Stimulated activated CD4-positive, alpha-beta T cell treated with anti-CD3 and anti-CD28 coated beads, Interleukin-4, amount 100 ng/mL, for 48 hours (primary cell): ENCODE data around the gene C1RL.
A peak's percentile ranks its signal among the peaks of the same experiment; 100 is the strongest.

Experiments used
- DNase-seq, 2 donors: peaks; one replicate each; pipeline ENCODE4 v3.0.0-alpha.2; 2020; ENCODE audit warnings: low read depth in 2 of 2

Gene C1RL

DNA sequence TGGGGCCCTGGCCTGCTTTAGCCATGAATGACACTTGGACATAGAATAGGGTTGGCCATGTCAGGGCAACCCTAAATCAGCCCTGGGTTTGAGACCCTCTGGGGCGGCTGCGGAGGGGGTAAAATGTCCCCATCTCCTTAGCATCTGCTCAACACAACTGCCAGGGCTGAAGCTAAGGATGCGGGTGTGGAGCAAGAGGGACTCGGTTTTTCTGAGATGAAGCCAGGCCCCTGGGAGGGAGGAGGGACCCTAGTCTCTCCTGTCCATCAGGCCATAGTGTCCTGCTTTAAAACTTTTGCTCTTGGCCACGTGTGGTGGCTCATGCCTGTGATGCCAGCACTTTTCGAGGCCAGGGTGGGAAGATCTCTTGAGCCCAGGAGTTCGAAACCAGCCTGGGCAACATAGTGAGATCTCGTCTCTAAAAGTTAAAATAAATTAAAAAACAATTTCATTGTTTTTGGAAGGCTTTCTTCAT lies 16.0 kb downstream of the C1RL start:
- no peak for DNase-seq

DNA sequence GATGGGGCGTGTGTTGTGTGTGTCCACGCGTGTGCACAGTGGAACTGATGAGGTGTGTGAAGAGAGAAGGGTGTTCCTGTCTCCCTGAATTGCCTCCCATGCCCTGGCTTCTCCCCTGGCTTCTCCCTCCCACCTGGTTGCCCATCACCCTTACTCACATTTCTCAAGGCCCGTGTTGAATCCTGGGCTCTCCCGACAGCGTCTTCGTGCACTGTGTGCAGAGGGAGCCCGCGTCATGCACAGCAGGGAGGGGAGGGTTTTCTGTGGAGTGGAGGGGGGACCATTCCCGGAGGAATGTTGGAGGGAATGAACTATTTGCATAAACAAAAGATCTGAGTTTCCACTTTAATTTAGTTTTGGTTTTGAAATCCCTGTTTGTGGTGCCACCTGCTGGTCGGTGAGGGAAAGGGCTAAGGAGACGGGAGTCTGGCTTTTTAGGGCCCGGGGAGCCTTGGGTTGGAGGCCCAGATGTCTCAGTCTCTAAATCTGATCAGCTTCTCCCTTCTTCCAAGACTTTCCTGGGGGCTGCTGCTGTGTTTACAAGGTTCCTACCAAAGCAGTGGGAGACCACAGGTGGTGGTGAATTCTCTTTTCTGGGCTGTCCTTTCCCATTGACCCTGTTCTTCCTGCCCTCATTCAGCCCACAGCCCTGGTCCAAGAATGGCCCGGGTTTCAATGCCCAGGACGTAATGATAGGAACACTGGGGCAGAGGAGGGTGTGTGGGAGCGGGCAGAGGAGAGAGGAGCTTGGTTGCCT lies 16.6 kb downstream of the C1RL start, which contains the start of gene C1R:
Gene C1R, minus strand, starts transcription at position 217 of the 757 bp plus-strand sequence. Its CDS starts 57 bp downstream, at position 160.
- peak; percentile 55 to 66 for DNase-seq

DNA sequence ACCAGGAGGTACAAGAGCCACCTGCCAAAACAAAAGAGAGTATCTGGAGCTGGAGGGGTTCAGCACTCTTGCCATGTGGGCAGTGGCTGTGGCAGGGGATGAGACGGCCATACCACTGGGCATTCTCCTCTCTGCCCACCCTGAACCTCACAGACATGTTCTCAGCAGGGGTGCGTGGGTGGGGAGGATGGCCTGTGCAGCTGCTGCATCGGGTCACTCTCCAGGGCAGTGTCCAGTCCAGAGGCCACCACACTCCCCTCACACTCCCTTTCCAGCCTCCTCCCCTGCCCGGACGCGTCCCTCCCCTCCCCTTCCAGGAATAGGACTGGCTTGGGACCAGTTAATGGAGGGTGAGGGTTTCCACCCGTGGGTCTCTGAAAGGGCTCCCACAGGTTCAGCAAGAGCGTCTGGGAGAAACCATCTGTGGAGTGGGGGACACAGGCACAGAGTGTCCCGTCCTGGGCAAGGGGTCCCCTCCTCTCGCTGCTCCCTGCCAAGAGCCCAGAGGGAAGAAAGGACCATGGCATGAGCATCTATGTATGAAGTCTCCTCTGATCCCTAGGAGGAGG lies 17.3 kb downstream of the C1RL start:
- DNase-seq = no peak

DNA sequence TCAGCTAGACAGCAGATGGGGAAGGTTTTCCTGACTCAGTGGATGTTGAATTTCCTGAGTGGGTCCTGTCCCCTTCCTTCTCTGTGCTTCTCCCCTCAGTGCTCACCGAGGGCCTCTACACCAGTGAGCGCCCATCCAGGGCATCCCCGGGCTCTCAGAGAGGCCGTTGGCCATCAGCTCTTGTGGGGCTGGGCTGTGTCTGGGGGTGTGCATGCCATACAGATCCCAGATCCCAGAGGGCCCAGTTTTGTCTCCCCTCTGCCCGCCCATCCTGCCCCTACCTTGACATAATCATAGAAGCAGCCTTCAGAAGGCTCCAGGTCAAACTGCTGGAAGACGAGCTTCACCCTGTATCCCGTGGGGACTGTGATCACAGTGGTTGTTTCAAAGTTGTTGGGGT lies 17.8 kb downstream of the C1RL start:
- DNase-seq = no peak

DNA sequence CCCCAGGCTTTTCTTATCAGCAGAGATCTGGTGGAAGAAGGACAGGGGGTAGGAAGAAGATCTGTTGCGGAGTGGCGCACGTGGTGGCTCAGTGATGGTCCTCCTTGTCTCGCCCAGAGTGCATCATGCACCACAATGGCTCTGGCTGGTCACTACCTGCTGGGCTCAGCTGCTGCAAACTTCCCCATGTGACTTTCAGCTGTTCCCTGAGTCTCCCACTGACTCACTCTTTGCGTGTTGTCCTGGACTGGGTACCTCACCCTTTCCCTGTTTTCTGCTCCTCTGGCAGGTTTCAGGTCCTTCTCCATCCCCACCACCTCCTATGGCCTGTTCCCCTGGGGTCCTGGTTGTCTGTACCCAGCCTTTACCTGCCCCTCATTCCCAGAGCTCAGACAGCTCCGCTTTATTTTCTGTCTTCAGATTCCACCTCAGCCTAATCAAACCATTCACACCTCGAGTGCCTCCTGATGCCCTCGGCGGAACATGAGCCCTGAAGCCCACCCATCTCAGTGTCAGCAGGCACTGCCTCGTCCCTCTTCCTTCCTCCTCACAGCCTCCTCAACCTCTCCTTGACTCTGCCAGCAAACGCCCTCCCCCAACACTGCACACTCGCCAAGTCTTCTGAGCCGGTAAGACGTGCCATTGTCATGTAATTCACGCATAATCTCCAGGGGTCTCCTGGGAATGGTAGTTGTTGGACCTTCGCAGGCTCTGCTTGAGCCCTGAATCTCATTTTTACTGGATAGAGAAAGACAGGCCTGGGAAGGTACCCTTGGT lies 18.6 kb downstream of the C1RL start:
- no peak for DNase-seq

DNA sequence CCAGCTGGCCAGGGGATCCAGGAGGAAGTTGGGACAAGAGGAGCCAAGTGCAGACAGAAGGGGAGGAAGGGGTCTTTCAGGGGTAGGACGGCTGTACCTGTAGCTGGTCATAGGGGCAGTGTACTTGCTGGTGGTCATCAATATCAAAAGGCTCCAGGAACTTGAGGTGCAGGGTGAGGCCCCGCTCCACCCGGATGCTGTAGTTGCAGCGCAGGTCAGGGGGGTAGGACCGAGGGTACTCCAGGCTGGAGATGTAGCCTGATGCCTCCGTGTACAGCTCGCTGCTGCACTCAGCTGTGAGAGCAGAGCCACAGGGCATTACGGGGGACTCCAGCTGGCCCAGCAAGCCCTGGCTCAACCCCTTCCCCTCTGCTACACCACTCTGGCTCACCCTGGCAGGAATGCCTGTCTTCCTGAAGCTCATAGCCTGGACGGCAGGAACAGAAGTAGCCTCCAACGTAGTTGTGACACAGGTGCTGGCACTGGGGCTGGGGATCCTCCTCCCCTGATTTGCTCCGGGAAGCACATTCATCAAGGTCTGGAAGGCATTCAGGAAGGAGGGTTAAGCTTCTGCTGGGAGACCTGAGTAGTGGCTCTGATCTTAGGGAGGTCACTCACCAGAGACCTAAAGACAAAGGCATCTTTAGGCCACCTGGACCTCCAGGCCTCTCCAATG lies 19.7 kb downstream of the C1RL start:
- no peak for DNase-seq

DNA sequence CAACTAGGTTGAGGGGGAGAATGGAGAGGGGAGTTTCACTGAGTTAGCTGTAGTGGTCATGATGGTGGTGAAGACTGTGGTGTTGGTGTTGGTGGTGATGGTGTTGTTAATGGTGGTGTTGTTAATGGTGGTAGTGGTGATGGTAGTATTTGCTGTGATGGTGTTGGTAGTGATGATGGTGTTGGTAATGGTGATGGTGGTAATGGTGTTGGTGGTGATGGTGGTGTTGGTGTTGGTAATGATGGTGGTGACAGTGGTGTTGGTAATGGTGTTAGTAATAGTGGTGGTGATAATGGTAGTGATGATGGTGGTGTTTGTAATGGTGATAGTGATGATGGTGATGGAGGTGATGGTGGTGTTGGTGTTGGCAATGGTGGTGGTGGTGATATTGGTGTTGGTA lies 25.9 kb downstream of the C1RL start:
- DNase-seq = no peak

DNA sequence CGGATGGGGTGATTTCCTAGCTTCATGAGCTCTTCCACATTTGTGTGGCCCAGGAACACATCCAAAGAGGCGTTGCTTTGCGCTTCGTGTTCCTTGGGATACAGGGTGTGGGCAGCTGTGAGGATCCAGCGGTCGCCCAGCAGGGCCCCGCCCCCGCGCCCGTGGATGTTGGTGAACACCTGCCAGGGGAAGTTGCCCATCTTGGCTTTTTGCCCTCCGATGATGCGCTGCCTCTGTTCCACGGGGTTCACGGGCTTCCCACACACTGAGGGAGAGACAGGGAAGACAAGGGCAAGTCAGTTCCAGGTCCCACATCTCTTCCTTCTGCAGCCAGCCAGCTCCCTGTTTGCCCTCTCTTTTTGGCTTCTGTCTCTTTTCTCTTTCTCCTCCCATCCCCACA lies 28.0 kb downstream of the C1RL start:
- DNase-seq = no peak

DNA sequence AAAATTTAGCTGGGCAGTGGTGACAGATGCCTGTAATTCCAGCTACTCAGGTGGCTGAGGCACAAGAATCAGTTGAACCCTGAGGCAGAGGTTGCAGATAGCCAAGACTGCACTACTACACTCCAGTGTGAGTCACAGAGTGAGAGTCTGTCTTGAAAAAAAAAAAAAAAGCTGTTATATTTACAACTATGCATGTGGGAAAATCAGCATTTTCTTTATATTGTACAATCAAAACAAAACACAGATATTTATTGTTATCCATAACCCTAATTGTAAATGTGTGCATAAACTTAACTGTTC lies 29.2 kb downstream of the C1RL start:
- DNase-seq = no peak

DNA sequence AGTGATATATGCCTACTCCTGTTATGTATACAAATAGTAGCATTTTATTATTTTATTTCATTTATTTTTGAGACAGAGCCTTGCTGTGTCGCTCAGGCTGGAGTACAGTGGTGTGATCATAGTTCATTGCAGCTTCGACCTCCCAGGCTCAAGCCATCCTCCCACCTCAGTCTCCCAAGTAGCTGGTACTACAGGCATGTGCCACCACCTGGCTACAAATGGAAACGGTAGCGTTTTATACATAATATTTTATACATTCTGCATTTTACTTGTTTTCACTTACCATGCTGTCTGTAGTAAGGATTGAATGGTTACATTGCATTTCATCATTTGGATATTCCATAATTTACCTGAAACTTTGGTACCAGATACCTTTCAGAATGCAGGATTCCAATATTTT lies 30.9 kb downstream of the C1RL start:
- DNase-seq = no peak

DNA sequence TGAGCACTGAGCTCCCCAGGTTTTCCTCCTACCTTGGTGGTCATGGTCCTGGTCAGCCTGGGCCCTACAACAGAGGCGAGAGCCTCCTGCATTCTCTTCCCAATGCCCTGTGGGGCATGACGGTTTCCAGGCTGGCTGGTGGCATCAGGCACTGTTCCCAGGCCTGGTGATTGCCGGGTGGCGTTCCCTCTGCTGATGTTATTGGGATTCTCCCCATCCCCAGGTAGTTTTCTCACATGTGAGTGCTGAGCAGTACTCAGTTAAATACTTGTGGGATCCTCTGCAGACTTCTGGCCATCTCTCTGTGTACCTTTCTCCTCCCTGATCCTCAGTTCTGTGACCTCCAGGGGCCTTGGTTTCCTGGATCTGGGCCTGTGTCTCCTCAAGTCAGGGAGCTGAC lies 32.5 kb downstream of the C1RL start:
- no peak for DNase-seq

DNA sequence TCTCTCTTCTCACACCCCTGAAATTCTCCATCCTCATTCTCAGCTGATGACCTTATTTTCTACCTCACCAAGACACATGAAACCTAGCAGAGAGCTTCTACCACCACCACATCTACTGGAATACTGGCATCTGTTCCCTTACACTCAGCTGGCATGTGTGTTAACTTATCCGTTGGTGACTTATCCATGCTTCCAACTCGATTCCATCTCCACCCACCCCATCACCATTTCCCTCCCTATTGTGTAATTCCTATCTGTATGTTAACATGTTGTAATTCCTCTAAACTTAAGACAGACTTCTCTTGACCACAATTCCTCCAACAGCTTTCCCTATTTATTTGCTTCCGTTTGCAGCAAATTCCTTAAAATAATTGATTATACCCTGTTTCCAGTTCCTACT lies 33.1 kb downstream of the C1RL start:
- DNase-seq = no peak

DNA sequence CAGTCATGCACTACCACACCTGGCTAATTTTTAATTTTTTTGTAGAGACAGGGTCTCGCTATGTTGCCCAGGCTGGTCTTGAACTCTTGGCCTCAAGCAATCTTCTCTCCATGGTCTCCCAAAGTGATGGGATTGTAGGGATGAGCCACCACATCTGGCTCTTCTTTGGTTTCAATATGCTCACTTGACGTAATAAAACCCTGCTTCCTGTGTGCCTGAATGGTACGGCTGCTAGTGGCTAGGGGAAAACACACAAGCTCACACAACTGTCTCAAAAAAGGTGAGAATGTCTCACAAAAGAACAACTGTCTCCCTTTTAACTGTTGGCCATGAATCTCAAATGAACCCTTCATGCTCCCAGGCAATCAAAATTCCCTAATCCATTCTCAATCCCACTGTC lies 33.5 kb downstream of the C1RL start:
- DNase-seq = no peak

DNA sequence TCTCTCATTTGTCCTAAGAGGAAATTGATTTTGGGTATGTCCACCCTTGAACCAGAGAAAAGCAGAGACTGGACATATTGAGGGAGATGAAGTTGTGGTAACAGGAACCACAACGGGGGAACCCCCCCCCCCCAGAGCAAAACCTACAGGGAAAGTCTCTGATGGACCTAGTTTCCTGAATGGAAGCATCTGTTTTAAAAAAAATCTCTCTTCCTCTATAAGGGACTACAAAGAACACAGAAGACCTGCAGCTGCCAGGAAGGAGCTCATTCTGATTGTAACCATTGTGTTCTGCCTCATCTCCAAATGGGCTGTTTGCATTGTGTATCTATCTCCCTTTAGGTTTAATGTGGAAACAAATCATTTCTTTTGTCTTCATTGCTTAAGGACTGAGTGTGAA lies 35.1 kb downstream of the C1RL start:
- DNase-seq = no peak

DNA sequence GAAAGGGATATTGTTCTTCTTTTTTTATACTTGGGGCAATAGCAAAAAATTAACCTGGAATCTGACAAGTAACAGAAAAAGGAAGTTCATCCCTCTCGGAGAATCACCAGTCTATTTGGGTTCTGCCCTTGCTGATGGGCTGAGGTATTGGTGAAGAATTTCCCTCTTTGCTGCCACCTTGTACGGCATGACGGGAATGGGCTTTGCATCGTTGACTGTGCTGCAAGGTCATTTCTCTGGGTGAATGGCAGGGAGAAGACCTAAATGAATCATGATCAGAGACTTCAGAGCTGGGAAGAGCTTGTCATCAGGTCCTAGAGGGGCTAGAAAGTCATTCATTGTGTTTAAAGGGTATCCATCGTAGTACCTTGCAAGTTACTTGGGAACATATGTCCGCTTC lies 36.5 kb downstream of the C1RL start:
- DNase-seq = no peak

DNA sequence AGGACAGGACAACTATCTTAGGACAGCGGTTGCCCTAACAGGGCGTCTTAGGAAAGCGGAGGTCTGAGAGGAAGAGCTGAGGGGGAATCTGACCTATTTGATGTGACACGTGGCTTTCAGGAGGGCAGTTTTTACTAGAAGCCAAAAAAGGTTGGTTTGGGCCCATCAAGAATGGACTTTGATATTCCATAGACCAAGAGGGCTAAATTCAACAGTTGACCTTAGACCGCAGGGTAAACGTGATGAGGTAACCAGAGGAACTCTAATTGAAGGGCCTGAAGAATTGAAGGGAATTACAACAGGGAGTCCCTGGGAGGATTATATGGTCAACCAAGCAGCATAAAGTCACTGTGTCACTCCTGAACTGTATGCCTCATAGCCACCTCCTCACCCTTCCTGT lies 37.0 kb downstream of the C1RL start:
- DNase-seq = no peak

DNA sequence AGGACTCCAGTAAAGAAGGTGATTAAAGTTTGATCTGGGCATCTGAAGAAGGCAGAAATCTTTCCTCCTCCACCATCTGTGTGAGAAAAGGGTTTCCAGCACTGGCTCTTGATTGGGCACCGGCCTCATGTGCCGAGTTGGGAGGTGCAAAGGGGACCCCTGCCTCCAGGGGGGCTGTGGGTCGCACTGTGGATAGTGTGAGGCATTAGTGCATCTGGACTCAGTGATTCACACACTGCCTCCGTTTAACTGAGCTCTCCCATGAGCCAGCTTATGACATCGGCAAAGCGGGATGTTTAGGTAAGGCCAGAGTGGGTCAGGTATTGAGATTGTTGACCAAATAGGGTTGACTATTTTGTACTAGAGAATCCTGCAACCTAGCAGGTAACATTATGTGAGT lies 39.6 kb downstream of the C1RL start:
- DNase-seq = no peak

DNA sequence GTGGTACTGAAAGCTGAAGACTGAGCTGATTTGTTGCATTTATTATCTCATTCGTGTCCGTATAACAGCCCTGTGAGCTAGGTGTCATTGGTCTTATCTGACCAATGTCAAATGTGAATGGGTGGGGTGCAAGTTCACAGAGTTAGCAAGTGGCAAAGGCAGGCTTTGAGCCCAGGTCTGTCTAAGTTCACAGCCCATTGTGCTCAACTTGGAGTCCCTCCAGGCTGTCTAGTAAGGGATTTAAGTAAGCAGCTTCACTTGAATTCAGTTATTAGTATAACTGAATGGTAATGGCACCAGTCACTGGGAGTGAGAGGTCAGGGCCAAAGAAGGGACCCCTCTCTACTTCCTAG lies 40.0 kb downstream of the C1RL start:
- no peak for DNase-seq

DNA sequence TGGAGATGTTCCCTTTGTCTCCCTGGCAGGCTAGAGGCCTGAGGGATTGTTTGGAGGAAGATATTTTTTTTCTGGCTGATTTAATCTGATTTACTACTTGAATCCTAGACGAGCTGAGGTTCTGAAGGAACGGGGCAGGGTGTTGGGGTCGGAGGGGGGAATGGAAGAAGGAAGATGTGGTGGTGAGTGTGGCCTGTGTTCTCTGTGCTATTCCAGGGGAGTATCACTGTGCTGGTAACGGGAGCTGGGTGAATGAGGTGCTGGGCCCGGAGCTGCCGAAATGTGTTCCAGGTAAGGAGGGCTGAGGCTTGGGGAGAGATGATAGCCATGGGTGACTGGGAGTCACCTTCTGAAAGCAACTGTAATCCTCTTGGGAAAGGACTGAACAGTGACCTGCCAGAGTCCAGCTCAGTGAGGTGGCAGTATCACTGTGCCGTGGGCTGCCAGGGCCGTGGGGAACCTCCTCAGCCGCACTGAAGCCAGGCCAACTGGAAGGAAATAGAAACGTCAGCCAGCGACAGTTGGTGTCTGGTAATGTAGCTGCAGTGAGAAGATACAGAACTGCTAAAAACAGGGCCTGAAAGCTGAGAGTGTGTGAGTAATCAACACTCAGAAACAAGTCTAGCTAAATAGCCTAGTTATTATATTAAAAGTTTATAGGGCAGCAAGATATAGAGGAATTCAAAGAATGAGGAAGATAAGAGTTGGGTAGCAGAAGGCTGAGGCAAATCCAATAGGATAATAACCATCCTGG lies 40.6 kb downstream of the C1RL start:
- DNase-seq = no peak

DNA sequence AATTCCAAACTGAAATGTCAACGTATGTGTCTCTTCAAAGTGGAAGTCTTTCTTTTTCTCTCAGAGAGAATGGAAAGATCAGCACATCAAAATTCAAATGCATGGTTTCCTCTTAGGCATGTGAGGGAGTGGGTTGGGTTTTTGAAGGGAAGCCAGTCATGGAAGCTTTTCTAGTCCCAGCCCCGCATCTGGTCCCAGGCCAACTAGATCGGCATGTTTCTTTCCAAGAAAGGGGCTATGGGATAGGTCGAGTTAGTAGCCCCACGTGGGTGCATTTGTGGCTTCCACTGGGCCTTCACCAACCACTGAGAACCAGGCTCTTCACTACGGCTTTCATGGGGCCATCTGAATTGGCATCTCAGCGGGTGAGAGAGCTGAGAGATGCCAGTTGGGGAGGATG lies 41.9 kb downstream of the C1RL start:
- DNase-seq = no peak

DNA sequence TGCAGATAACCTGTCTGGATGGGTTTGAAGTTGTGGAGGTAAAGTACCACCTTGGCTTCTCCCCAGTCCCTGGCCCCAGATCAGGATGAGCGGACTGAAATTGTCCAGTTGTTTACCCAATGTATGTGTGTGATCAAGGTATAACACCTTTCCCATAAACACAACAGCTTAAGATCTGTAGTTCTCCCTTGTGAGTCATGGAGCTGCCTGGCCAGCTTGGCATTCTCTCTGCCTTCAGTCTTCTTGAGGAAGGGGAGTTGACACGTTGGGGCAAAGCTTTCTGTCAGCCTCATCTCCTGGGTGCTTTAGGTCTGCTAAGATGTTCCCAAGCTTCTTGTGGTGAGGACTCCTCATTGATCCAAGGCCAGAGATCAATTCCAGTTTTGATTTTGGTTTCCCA lies 42.4 kb downstream of the C1RL start:
- no peak for DNase-seq

DNA sequence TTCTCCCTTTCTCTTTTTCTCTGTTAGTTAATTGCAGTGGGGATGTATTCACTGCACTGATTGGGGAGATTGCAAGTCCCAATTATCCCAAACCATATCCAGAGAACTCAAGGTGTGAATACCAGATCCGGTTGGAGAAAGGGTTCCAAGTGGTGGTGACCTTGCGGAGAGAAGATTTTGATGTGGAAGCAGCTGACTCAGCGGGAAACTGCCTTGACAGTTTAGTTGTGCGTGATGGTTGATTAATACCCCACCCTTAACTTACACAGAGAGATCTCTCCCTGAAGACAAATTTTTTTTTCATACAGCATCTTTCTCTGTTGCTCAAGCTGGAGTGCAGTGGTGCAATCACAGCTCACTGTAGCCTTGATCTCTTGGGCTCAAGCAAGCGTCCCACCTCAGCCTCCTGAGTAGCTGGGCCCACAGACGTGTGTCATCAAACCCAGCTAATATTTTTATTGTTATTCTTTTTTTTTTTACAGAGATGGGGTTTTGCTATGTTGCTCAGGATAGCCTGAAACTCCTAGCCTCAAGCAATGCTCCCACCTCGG lies 43.9 kb downstream of the C1RL start:
- no peak for DNase-seq
